Measurements from ENCODE around the gene SLC25A25. TPM values are rescaled to one million over a fixed set of nuclear protein-coding genes. Genes with fewer than 3 reads are reported as not detected.
A peak's percentile ranks its signal among the peaks of the same experiment; 100 is the strongest.
"Not testable (repeated sequence)": the region's sequence is repeated elsewhere in the genome, so short reads cannot be mapped to it uniquely, and the experiment has no call there.

The SLC25A25 gene
- total and polyA plus RNA-seq, 12 donors: 2.3 to 20.7 (median 6.8) TPM

DNA sequence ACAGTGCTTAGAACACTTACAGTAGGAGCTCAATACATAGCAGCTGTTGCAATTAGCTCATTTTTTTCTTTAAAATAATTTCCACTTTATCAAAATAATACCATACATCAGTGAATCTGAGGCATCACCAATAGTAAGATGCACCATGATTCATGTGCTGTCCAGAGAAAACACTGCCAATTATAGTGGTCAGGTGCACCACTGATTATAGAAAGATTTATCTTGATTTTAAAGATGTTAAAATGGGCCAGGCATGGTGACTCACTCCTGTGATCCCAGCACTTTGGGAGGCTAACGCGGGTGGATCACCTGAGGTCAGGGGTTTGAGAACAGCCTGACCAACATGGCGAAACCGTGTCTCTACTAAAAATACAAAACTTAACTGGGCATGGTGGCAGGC, 40.3 kb upstream of the SLC25A25 start:
- DNase-seq (no peak), ATAC-seq (no peak)
- Histone ChIP-seq H3K27ac (peak overlapping the region in 1 of 10 donors; percentile 89), H3K9me3 (no peaks in the 10 kb centered on the region), H3K36me3 (no peaks in the 10 kb centered on the region), H3K27me3 (no peaks in the 10 kb centered on the region), H3K4me1 (peaks cover 0 to 69% (median 0%) of the 10 kb centered on the region in 9 donors), H3K4me3 (no peak overlapping the region)
- intact Hi-C loops (cut with DNase I): no loop called here
- WGBS, 2 donors: 95% methylated on average over 4 of the region's 4 CpGs
- TF ChIP-seq, protein P1, sequence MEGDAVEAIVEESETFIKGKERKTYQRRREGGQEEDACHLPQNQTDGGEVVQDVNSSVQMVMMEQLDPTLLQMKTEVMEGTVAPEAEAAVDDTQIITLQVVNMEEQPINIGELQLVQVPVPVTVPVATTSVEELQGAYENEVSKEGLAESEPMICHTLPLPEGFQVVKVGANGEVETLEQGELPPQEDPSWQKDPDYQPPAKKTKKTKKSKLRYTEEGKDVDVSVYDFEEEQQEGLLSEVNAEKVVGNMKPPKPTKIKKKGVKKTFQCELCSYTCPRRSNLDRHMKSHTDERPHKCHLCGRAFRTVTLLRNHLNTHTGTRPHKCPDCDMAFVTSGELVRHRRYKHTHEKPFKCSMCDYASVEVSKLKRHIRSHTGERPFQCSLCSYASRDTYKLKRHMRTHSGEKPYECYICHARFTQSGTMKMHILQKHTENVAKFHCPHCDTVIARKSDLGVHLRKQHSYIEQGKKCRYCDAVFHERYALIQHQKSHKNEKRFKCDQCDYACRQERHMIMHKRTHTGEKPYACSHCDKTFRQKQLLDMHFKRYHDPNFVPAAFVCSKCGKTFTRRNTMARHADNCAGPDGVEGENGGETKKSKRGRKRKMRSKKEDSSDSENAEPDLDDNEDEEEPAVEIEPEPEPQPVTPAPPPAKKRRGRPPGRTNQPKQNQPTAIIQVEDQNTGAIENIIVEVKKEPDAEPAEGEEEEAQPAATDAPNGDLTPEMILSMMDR (IDR thresholded peaks at IDR 0.05): no peak

DNA sequence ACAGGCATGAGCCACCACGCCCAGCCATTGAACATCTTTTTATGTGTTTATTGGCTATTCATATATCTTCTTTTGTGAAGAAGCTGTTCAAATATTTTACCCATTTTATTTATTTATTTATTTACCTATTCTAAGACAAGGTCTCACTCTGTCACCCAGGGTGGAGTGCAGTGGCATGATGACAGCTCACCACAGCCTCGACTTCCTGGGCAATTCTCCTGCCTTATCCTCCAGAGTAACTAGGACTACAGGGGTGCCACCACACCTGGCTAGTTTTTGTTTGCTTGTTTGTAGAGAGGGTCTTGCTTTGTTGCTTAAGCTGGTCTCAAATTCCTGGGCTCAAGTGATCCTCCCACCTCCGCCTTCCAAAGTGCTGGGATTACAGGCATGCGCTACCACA, 34.4 kb upstream of the SLC25A25 start:
- Histone ChIP-seq H3K4me1 (peaks cover 0 to 22% (median 4%) of the 10 kb centered on the region in 9 donors), H3K36me3 (no peaks in the 10 kb centered on the region), H3K4me3 (no peak overlapping the region), H3K27me3 (no peaks in the 10 kb centered on the region), H3K27ac (no peak overlapping the region), H3K9me3 (no peaks in the 10 kb centered on the region)
- WGBS, 2 donors: 89% methylated on average over 4 of the region's 4 CpGs
- TF ChIP-seq, protein P1 (IDR thresholded peaks at IDR 0.05): no peak
- intact Hi-C loops (cut with DNase I): loop anchor here in 5 of 10 donors (2.0 kb wide), 3 partner anchors 83 to 91 kb away; no protein-coding TSS in a partner anchor
- no peak for DNase-seq
- ATAC-seq: no peak

DNA sequence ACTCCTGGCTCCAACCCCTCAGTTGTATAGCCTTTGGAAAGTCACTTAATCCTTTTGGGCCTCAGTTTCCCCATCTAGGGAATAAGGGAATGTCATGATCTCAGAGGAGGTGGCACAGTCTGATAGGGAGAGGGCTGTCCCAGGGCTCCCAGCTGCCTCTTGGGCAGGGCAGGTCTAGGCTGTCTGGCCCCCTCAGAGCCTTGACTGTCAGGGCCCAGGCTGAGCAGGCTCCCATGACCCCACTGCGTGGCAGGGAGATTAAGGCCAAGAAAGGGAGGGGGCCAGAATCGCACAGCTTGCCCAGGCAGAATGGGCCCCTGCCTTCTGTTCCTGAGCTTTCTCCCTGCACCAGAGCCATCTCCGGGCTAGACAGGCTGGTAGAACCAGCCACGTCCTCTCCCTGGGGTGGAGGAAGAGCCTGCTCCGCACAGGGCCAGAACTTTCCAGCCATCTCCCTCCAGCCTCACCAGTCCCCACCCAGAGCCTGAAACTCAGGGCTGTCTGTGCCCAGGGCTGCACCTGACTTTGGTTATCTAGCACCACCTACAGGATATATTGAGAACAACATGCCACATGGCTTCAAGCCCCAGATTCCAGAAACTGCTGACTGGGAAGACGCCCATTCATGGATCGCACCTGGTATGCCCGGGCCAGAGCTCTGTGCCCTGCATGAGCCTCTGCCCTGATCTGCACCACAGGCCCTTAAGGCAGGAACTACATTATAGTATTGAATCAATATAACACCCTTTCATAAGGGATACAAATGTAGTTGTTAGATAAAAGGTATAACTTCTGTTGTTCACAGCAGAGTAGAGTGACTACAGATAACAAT, 33.0 kb upstream of the SLC25A25 start:
- DNase-seq: peak; percentile 44 to 71
- H3K9me3 ChIP-seq: no peaks in the 10 kb centered on the region
- no peak overlapping the region for H3K4me3 ChIP-seq
- WGBS, 2 donors: 33 to 36% methylated on average over 8 of the region's 8 CpGs
- TF ChIP-seq, protein P1 (IDR thresholded peaks at IDR 0.05): peak; percentile 69 to 90 (median 87)
- peak; percentile 93 to 98 (median 94) for ATAC-seq
- intact Hi-C loops (cut with DNase I): loop anchor here in 9 of 10 donors (1.0 to 5.0 kb wide), 6 partner anchors 33 to 92 kb away; no protein-coding TSS in a partner anchor
- H3K27ac ChIP-seq: peak overlapping the region in 2 of 10 donors; percentile 21 to 25
- H3K36me3 ChIP-seq: no peaks in the 10 kb centered on the region
- H3K27me3 ChIP-seq: no peaks in the 10 kb centered on the region
- peaks cover 0 to 11% (median 4%) of the 10 kb centered on the region in 9 donors for H3K4me1 ChIP-seq

DNA sequence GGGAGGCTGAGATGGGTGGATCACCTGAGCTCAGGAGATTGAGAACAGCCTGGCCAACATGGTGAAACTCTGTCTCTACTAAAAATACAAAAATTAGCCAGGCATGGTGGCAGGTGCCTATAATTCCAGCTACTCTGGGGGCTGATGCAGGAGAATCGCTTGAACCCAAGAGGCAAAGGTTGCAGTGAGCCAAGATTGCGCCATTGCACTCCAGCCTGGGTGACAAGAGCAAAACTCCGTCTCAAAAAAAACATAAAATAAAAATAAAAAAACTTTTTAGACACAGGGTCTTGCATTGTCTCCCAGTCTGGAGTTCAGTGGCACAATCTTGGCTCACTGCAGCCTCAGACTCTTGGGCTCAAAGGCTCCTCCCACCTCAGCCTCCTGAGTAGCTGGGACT, 31.5 kb upstream of the SLC25A25 start:
- 88 to 94% methylated on average over 3 of the region's 3 CpGs for WGBS, 2 donors
- not testable (repeated sequence) for H3K27me3 ChIP-seq, H3K27ac ChIP-seq, H3K36me3 ChIP-seq, DNase-seq, H3K4me1 ChIP-seq, H3K4me3 ChIP-seq, ATAC-seq, H3K9me3 ChIP-seq
- intact Hi-C loops (cut with DNase I): loop anchor here in 3 of 10 donors (5.0 kb wide), 2 partner anchors 34 to 81 kb away; no protein-coding TSS in a partner anchor

DNA sequence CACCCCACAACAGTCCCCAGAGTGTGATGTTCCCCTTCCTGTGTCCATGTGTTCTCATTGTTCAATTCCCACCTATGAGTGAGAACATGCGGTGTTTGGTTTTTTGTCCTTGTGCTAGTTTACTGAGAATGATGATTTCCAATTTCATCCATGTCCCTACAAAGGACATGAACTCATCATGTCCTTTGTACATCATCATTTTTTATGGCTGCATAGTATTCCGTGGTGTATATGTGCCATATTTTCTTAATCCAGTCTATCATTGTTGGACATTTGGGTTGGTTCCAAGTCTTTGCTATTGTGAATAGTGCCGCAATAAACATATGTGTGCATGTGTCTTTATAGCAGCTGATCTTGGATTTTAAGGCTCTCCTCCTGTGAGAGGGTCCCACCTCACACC, 27.2 kb upstream of the SLC25A25 start:
- 91 to 97% methylated on average over 2 to 3 of the region's 3 CpGs for WGBS, 2 donors
- not testable (repeated sequence) for DNase-seq, H3K27me3 ChIP-seq, H3K9me3 ChIP-seq, H3K4me1 ChIP-seq, H3K4me3 ChIP-seq, ATAC-seq, H3K27ac ChIP-seq, H3K36me3 ChIP-seq
- intact Hi-C loops (cut with DNase I): loop anchor here in 1 of 10 donors (5.0 kb wide), 1 partner anchor 98 kb away; no protein-coding TSS in a partner anchor
